Right renal pelvis (tissue), 4 donors: Measurements from ENCODE around the gene SLC10A3. TPM values are rescaled to one million over a fixed set of nuclear protein-coding genes. Genes with fewer than 3 reads are reported as not detected.
A peak's percentile ranks its signal among the peaks of the same experiment; 100 is the strongest.

Experiments used
- DNase-seq, 4 donors: peaks; one replicate each; pipeline ENCODE4 v3.0.0-alpha.2; 2013; ENCODE audit warnings: low read depth in 4 of 4, low spot score in 3 of 4, missing footprints in 1 of 4
- polyA plus RNA-seq, 4 donors: library from polyadenylated mRNA; unstranded; fragments of 120-200 nt; gene quantifications; one replicate each; pipeline ENCODE4 v1.2.1, GENCODE V29; 2013; ENCODE audit not compliant: insufficient read length in 4 of 4

The SLC10A3 gene, protein sequence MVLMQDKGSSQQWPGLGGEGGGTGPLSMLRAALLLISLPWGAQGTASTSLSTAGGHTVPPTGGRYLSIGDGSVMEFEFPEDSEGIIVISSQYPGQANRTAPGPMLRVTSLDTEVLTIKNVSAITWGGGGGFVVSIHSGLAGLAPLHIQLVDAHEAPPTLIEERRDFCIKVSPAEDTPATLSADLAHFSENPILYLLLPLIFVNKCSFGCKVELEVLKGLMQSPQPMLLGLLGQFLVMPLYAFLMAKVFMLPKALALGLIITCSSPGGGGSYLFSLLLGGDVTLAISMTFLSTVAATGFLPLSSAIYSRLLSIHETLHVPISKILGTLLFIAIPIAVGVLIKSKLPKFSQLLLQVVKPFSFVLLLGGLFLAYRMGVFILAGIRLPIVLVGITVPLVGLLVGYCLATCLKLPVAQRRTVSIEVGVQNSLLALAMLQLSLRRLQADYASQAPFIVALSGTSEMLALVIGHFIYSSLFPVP
- 10 to 100 TPM; 19.3 to 27.6 (median 19.6) TPM for polyA plus RNA-seq

DNA sequence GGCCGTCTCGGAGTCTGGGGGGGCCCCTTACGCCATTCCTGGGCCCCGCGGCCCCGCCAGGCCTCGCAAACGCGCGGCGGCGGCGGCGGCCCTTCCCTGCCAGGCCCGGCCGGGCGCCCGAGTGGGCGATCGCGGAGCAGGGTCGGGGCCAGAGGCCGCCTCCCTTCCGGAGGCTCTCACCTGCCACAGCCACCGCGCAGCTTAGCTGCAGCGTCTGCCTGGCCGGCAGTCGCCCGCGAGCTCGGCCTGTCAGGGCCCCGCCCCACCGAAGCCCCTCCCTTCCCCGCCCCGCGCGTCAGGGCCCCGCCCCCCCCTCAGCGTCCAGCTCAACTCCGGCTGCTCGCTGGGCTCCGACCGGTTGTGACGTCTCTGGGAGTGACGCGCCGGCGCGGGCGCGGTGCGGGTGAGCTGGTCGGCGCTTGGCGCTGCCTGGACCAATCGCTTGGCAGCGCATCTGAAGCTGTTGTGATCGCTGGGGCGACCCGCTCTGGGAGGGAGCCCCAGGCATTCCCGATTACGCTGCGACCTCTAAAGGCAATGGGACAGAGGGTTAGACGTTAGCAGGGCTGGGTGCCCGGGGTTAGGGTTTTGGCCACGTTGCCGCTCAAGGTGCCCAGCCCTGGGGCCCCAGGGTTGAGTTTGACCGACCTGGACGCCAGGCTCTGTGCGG is at the start of gene SLC10A3:
Gene SLC10A3, minus strand, starts transcription at position 216 of the 670 bp plus-strand sequence. CDS start 1,689 bp downstream, outside the sequence.
- peak; percentile 74 to 84 (median 77) for DNase-seq

DNA sequence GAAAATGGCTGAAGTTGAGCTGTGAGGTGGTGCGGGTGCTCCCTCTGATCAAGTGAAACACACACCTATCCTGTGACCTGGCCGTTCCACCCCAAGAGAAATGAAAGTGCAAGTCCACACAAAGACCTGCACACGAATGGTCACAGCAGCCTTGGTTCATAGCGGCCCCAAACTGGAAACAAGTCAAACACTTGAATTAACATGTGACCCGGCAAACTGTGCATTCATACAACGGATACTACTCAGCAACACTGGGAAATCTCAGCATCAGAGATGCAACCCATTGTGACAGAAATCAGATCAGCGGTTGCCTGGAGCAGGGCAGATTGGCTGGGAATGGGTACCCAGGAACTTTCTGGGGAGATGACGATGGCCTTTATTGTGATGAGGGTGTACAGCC is 48.6 kb upstream of the SLC10A3 start:
- no peak for DNase-seq

DNA sequence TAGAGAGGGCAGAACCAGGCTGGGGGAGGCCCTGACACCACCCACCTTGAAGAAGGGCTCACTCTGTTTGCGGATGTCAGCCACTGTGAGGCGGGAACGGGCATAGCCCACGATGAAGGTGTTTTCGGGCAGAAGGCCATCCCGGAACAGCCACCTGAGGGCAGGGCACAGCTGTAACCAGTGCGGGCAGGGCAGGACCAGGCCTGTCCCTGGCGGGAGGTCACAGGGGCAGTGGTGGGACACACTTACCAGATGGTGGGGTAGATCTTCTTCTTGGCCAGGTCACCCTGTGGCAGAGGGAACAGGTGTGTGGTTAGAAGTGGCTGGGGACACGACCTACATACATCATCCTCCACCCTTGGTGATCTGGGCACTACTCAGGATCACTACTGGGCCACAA is 45.5 kb upstream of the SLC10A3 start:
- no peak for DNase-seq

DNA sequence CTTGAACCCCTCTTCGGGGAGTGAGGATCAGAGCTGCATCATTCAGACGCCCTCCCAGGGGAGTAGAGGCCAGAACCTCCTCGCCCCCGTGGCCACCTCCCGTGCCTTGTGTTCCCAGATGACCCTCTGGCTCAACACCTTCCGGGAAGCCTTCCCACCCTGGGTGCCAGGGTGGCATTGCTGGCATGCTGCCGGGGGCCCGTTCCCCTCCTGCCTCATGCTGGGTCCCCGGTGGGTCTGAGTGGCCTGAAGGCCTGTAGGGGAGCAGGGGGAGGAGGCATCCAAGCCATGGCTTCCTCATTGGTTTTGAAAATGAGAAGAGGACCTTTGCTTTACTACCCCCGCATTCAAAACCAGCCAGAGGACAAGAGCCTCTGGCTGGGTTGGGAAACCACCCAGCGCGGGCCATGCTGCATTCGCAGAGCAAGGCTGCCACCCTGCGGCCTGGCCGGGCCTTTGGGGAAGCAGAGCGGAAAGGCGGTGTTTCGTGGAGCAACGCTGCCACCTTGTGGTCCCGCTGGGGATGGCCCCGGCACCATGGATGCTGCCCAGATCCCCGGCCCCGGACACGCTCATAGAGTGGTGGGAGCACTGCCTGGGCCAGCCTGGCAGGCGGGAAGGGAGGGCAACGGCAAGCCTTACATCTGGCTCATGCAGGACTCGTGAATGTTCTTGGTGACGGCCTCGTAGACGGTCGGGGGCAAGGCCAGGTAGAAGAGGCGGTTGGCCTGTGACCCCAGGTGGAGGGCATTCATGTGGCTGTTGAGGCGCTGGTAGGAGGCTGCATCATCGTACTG is 44.3 kb upstream of the SLC10A3 start:
- peak in 2 of 4 donors; percentile 51 to 68 for DNase-seq

DNA sequence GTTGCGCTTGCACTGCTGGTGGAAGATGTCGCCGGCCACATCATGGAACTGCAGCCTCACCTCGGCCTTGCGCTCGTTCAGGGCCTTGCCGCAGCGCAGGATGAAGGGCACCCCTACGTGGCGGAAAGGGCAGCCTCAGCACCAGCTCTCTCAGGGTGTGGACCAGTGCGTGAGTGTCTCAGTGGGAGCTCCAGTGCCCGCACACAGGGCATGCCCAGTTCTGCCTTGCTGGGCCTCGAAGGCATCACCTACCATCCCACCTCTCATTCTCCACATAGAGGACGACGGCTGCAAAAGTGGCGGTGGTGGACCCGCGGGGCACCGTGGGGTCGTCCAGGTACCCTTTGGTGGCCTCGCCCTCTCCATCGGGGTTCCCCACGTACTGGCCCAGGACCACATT is 42.3 kb upstream of the SLC10A3 start:
- no peak for DNase-seq

DNA sequence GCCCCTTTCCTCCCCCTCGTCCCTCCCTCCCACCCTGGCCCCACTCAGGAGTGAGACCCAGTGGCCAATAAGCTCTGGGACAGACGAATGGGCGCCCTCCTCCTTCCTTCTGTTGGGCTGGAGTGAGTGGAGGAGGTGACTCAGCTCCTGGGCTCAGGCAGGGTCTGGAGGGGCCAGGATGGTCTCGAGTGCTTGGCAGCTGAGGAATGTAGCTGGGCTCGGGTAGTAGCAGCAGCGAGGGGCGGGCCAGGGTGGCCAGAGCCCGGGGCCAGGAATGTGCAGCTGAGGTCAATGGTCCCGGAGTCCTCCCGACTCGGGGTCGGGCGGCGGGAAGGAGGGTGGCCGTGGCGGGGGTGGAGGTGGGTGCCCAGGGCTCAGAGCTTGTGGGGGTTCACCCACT is 41.2 kb upstream of the SLC10A3 start:
- DNase-seq, result no peak

DNA sequence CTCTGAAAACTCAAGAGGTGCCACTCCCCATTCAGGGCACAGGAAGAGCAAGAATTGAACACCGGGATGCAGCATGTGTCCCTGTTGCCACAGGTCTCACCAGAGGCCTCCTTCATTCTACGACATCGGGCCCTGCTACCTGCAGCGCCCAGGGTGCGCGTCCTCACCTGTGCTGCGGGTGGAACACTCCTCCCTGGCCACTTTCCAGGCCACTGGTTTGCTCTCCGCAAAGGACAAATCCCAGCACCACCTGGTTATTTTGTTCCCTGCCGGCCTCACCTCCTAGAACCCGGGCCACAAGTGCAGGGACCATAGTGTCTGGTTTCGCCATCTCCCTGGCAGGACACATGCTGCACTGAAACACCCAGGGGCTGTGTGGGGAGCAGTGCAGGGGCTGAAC is 39.9 kb upstream of the SLC10A3 start:
- DNase-seq, result no peak

DNA sequence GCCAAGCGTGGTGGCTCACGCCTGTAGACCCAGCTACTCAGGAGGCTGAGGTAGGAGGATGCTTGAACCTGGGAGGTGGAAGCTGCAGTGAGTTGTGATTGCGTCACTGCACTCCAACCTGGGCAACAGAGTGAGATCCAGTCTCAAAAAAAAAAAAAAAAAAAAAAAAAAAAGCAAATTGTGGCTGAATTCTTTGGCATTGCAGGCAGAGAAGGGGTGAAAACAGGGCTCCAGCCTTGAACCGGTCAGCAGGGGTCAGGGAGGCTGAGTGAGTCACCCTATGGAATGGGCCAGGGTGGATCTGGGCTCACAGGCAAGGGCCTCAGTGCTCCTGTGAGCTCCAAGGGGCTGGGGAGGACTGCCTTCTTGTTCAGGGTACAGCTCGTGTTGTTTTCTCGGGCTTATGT is 38.8 kb upstream of the SLC10A3 start:
- DNase-seq, result no peak

DNA sequence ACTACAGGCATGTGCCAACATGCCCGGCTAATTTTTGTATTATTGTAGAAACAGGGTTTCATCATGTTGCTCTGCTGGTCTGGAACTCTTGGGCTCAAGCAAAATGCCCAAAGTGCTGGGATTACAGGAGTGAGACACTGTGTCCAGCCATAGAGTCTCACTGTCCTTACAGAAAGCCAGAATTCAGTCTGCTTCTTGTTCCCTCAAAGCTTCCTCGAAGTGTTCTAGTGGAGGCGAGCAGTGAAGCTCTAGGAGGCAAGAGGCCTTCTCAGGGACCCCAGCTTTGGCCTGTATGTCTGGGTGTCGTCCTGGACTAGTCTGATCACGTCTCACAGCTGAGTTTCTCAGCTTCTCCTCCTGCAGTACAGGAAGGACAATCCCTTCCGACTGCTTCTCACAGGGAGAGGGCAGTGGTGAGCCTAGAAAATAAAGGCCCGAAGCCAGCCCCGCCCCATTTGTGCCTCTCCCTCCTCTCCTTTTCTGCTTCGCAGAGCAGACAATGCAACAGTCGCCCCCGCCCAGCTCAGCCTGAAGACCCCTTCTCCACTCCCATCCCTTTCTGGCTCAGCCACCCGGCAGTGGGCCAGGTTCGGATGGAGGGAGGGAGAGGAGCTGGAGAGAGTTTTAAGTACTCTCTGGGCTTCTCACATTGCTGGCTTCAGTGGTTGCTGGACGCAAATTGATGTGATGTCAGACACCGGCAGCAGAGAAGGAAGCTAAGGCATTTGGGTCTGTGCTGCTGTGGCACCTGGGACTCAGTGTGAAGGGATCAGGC is 36.7 kb upstream of the SLC10A3 start:
- DNase-seq, result peak in 2 of 4 donors; percentile 59 to 63

DNA sequence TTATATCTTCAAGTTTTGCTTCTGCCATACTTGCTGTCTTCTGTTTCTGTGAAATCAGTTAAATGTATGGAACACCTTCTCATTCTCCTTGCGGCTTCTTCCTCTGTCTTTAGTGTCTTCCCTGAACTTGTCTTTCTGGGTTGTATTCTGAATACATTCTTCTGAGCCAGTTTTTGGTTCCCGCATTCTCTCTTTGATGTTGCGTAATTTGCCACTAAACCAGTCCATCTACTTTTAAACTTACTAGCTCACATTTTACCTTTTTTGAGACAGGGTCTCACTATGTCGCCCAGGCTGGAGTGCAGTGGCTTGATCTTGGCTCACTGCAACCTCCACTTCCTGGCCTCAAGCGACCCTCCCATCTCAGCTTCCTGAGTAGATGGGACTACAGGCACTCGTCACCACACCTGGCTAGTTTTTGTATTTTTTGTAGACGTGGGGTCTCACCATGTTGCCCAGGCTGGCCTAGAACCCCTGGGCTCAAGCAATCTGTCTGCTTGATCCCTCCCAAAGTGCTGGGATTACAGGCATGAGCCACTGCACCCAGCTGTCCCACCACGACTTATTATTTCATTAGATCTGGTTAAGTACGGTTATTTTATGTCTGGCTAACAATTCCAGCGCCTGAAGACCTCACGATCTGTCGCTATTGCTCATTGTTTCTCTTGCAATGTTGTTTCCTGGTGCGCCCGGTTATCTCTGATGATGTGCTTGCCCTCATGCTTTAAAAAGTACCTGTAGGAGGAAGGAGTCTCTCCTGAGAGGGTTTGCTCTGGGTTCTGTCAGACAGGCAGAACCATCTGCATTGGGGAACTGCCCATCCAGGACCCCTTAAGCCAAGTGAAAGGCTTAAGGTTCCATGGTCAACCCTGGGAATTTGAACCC is 35.4 kb upstream of the SLC10A3 start:
- DNase-seq, result no peak

DNA sequence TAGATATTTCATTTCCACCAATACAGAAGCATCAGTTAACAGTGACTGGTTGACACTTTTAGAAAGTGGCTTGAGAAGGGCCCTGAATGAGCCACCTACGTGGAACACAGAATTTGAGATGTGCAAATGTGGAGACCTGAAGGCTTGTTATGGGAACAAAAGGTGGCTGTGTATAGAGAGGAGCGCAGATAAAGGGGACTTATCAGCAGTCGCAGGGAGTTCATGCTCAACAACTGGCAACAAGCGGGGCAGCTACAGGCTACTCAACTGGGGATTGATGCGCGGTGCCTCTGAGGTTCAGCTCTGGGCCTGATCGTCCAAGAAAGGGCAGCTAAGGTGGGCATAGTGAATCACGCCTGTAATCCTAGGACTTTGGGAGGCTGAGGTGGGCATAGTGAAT is 29.0 kb upstream of the SLC10A3 start:
- no peak for DNase-seq

DNA sequence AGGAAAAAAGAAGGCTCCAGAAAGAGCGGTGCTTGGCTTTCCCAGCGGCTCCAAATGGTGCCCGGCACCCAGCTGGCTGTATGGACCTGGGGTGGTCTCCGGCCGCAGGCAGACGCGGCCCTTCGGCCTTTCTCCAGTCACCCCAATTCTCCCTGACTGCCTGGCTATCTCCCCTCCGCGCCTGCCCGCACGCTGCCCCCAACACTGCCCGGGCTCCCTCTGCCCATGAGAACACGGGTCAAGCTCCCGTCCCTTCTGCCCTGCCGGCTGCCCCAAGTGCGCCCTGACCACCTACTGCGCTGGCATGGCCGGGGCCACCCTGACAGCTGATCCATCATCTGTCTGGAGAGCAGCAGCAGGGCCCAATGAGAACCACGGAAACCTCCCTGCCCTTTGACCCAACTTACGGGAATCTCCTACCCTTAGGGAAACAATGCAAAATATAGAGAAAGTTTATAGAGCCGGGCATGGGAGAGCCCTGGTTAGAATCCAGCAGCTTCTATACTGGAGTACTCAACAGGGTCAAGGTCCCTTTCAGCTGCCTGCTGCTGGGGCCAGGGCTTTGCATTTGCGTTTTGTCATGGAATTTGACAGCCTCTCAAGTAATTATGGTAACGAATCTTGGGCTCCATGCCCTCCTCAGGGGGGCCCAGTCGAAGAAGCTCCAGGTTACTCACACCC is 26.8 kb upstream of the SLC10A3 start:
- DNase-seq, result no peak

DNA sequence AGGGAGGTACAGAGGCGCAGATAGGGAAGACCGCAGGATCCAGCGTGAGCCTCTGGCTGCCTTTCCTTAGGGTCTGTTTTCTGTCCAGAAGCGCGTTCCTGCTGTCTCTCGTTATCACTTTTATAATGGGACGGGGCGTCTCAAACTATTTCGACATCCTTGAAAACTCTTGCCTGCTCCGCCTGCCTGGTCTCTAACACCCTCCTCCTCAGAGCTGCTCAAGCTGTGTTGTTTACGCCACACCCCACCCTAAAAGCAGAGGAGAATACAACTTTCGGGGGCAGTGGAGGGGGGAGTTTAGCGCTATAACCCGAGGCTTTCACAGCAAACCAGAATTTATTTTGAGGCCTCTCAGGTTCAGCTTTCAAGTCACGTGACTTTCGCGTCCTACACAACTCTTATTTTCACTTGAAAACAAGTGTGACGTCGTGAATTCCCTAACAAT is 26.2 kb upstream of the SLC10A3 start:
- DNase-seq, result peak in 2 of 4 donors; percentile 47 to 55

DNA sequence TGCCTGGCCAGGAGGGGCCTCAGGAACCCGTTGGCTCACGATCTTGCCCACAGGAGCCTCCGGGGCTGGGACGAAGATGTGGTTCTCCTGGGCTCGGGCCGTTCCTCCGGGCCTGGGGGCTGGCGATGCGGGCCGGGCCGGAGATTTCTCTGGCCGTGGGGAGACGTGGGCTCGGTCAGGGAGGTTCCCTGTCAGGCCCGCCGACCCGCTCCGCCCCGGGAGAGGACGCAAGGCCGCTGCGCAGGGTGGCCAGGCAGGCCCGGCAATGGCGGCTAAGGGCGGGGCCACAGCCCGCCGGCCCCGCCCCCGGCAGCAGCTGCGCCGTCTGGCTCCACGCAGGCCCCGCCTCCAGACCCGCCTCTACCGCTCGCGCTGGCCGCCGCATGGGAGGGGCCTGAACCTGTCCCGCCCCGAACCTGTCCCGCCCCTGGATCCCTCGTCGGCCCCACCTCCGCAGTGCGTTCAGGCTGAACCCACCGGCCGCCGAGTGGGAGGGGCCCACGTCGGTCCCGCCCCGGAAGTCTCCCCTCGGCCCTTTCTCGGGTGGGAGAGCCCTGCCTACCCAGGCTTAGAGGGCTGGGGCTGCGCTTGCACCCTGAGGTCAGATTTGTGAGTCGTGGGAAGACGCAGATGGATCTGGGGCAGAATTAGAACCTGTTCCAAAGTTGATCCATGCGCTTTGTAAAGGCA is 25.7 kb upstream of the SLC10A3 start, which contains the start of gene FAM3A:
Gene FAM3A, minus strand, starts transcription at position 267 of the 690 bp plus-strand sequence. CDS start 460 bp downstream, outside the sequence.
- DNase-seq, result peak; percentile 67 to 83 (median 70)

DNA sequence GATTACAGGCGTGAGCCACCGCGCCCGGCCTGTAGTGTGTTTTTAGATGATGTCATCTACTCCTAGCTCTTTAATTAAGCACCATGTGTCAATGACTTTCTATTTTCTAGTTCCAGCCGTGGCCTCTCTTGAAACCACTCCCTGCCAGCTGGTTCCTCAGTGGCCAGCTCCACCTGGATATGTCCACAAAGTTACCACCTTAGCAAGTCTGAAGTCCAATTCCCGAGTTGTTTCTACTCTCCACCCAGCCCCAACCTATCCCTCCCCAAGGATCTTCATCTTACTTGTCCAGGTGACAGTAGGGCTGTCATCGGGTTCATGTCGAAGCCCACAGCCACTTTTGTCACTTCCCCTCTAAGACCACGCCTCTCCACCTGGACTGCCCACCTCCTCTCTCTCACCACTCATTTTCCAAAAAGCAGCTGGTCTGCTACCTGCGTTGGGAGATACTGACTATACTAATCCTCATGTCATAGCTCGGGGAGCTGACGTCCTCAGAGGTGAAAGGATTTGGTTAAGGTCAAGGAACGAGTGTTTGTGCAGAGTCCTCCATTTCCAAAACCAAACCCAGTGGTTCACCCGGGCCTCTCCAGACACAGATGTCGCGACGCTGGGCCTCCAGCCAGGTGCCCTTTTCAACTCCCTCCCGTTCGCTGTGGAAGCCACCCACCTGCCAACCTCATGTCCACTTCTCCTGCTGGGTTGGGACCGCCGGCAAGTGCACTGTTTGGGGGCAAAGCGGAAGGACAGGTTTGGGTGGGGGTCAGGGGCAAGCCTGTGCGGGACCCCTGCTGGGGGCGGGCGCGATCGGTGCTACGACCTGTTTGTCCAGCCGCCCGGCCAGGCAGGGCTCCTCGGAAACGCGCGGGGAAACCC is 24.9 kb upstream of the SLC10A3 start:
- DNase-seq, result no peak

DNA sequence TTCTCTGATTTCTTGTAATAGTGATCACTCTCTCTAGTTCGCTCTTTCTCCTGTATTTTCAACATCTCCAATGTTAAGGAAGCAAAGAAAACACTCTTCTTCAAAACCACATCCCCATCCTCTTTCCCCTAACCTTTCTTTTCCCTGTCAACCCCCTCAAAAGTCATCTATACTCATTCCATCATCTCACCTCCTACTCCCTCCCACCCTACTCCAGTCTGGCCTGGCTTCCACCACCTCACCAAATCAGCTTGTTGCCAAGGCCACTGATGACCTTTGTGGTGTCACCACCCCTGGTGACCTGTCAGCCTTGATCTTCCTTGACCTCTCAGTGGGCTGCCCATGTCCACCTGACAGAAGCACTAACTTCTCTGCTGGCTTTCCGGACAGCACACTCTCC is 23.3 kb upstream of the SLC10A3 start:
- DNase-seq, result no peak
